NCI-H1092 (cell line): ENCODE measurements around the gene ST8SIA6.
"Not testable (repeated sequence)": the region's sequence is repeated elsewhere in the genome, so short reads cannot be mapped to it uniquely, and the experiment has no call there.

Experiments used
- DNase-seq: peaks from one replicate; lab custom pipeline; 2025; lab: John Stamatoyannopoulos, UW

ST8SIA6 gene

GRCh38 chr10:17457083-17457482, 2.7 kb upstream of the ST8SIA6 start:
- DNase-seq = no peak

DNA sequence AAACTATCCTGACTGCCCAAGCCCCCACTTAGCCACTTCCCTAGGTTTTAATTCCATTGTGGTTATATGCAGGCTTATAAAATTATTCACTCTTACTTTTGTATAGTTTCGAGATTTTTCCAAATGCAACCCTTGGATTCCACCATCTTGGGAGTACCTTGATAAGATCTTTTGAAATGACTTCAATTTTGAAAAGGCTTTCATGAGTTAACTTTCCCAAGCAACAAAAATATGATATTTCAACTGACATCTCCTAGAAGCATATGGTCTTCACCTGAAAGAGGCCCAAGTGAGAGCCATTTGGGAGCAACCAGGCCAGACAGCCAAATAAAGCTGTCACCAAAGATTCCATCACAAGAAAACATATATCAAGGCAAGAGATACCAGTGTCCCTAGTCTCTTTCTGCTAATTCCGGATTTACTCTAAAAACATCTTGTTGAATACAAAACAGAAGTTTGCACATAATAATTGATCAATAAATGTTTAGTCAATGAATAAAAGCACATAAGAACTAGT, 1.7 kb upstream of the ST8SIA6 start:
- DNase-seq = no peak

- DNase-seq = no peak
Observed at GRCh38 chr10:17455015-17455520, 673 bp upstream of the ST8SIA6 start.

DNA sequence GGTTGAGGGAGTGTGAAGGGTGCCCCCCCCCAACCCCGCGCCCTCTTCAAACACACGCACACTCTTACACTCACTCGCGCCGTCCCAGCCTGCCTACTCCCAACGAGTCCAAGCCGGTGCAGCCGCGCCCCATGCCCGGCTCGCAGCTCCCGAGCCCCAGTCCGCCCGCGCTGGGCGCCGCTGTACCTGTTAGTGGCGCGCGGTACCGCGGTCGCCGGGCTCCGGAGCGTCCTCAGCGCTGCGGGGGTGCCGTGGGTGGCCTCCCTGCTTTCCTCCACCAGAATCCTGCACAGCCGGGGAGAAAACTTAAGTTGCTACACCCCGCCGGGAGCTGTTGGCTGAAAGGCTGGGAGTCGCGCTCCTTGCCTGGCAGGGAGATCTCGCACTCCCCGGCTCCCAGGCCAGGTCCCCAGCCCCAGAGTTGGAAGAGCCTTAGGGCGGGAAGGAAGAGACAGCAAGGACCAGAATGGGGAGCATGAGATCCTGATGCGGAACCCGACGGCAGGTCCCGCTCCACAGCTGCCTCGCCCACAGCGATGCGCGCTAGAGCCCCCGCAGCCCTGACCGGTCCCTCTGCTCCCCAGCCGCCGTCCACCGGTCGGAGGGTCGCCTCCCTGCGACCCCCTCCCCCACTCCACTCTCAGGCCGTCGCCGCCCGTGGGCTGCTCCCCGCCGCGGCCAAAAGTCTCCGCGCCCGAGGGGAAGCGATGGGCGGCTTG, 863 bp downstream of the ST8SIA6 start:
- DNase-seq = no peak

DNA sequence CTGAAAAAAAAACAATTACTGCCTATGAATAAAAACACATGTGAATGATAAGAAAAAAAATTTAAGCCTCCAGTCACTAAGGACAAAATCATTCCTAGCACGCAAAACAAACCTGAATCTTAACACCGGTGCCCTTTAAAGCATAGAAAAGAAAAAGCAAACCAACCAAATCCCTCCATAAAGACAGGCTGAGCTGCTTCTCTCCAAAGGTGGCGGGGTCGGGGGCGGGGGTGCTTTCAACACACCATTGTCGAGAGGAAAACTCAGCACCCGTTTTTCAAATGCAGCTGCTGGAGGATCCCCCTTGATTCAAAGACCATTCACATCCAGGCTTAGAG, 1.4 kb downstream of the ST8SIA6 start:
- DNase-seq = no peak

- no peak for DNase-seq
Observed at GRCh38 chr10:17452060-17452841, 2.1 kb downstream of the ST8SIA6 start.

GRCh38 chr10:17450024-17450423, 4.4 kb downstream of the ST8SIA6 start:
- no peak for DNase-seq

DNA sequence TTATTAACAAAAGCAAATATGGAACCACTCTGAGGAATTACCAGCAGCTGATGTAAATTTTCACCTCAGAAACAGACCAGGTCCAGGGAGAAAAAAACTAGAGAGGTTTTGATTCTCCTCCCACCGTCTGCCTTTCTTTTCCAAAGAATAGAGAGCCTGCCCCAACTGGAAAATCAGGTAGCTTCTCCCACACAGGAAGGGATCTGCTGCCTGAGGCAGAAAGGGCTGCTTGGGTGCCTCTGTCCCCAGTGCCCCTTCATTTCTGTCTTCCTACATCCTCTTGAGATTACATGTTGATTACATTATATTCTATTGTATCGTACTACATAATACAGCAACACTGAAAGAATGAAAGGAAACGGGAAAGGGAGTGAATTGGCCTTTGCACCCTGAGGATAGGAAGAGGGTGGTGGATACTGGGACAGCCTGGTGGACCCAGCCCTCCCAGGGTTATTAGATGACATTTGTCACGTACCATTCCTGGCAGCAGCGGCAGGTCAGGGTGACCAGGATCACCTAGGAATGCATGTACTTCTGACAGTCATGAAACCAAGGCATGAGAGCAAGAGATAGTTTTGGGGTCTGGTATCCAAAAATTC, 8.9 kb downstream of the ST8SIA6 start:
- no peak for DNase-seq

- no peak for DNase-seq
Observed at GRCh38 chr10:17444388-17444714, 10.0 kb downstream of the ST8SIA6 start.

GRCh38 chr10:17443707-17444387, 10.5 kb downstream of the ST8SIA6 start:
- no peak for DNase-seq

- no peak for DNase-seq
Observed at GRCh38 chr10:17438583-17438982, 15.8 kb downstream of the ST8SIA6 start.

- DNase-seq = not testable (repeated sequence)
Observed at GRCh38 chr10:17436578-17436977, 17.8 kb downstream of the ST8SIA6 start.

- DNase-seq = no peak
Observed at GRCh38 chr10:17435953-17436352, 18.4 kb downstream of the ST8SIA6 start.

- DNase-seq = no peak
Observed at GRCh38 chr10:17435187-17435586, 19.2 kb downstream of the ST8SIA6 start.

GRCh38 chr10:17432723-17433122, 21.7 kb downstream of the ST8SIA6 start:
- DNase-seq = no peak

GRCh38 chr10:17431871-17432311, 22.5 kb downstream of the ST8SIA6 start:
- no peak for DNase-seq

- DNase-seq = no peak
Observed at GRCh38 chr10:17430647-17431355, 23.6 kb downstream of the ST8SIA6 start.

DNA sequence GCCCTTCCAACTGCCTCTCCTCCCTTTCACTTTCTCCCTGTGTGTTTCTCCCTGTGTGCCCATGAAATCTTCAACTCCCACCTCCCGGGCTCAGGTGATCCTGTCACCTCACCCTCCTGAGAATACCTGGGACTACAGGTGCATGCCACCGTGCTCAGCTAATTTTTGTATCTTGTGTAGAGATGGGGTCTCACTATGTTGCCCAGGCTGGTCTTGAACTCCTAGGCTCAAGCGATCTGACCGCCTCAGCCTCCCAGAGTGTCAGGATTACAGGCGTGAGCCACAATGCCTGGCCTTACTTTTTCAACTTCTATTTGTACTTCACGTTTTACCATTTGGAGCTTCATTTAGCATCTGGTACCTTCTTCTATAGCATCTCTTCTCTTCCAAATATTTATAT, 24.9 kb downstream of the ST8SIA6 start:
- DNase-seq = no peak

- DNase-seq = no peak
Observed at GRCh38 chr10:17428351-17429097, 25.9 kb downstream of the ST8SIA6 start.

DNA sequence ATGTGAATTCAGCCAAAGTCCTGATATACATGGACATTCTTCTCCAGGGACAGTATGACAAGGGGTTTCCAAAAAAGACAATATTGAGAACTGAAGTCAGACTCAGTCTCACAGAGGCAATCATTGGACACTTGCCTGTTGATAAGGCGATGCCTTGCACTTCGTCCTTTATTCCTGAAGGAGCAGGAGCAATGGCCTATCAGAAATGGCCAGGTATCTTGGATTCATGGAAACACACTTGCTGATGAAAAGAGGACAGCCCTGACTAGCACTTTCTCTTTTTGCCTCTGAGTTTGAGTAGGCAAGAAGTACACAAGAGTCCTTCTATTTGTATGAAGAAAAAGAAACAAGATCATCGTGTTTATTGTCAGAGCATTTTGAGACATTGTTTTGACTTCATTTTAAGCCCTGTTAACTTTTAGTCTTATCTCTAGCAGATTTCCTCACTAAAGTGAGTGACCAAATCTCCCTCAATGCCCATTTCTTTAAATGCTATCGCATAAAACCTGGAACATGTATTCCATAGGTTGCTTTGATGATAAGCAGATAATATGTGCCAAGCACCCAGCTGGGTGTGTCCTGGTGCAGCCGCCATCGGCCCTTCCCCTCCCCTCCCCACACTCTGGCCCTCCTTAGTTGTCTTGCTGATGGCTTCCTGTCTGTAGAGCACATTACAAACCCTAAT, 26.6 kb downstream of the ST8SIA6 start:
- DNase-seq = no peak
